ENCODE results near the gene ELMO3.

ELMO3 gene

DNA sequence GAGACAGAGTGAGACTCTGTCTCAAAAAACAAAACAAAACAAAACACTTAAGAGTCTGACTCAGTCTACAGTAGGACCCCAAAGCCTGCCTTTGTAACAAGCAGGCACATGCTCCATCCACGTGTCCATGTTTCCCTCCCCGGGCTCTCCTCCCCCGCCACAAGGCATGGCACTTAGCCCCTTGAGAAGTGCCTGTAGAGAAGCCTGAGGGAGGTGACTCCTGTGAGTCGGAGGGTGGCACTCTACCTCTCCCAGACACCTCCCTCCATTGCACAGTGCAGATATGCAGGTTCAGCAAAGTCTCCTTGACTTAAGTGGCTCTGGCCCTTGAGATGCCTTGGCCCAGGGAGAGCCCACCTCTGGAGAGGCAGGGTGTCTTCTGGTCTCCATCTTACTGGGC, 41.6 kb downstream of the ELMO3 start:
- no peak for DNase-seq (ENCODE audit: low read depth)

DNA sequence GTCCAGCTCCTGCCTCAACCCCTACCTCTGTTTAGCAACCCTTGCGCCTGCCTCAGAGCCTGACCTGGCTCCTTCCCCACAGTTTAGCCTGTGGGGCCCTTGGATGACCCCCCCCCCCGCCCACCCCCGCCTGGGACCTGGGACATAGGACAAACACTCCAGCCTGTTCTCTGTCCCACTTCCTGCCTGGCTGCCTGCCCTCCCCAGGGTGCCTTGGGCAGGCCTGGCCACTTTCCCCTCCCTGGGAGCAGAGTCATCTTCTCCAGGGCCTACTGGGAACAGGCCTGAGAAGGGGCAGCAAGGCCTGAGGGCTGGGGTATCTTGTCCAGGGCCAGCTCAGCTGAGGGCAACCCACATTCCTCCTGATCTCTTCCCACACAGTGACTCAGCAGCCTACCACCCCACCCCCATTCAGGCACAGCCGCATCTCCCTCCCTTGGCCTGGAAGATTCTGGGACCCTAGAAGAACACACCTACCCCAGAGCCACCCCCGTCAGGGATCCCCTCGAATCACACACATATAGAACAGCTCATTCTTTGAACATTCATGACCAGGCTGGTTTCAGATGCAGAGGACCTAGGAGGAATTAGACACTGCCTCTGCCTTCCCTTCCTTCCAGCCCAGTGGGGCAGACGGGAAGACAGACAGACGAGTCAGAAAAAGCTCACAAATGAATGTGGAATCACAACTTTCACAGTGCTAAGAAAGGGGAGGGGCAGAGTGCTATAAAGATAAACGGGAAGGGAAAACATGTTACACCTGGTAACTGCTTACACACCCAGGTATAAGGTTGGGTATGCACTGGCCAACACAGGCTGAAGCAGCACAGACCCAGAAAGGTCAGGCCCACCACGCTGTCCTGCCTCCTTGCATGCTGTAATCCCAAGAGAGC, 42.3 kb downstream of the ELMO3 start:
- DNase-seq (ENCODE audit: low read depth): no peak

DNA sequence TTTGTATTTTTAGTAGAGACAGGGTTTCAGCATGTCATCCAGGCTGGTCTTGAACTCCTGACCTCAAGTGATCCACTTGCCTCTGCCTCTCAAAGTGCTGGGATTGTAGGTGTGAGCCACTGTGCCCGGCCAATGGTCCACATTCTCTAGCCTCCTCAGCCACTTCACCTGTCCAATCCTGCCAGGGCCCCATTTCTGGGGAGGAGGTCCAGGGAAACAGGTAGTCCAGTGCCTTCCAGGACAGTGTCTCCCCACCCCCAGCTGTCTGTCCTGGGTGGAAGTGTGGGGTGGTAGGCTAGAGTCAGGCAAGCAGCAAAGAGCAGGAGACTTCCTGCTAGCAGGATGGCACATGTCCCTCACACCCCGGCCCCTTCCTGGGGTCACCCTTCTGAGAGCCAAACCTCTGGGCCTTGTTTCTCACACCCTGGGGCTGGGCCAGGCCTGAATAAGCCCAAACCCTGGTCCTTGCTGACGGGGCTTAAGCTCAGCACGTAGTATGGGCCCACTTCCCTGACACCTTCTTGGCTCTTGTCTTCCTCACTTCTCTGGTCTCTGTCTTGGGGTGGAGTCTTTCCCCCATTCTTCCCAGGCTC, 43.3 kb downstream of the ELMO3 start:
- no peak for DNase-seq (ENCODE audit: low read depth)

DNA sequence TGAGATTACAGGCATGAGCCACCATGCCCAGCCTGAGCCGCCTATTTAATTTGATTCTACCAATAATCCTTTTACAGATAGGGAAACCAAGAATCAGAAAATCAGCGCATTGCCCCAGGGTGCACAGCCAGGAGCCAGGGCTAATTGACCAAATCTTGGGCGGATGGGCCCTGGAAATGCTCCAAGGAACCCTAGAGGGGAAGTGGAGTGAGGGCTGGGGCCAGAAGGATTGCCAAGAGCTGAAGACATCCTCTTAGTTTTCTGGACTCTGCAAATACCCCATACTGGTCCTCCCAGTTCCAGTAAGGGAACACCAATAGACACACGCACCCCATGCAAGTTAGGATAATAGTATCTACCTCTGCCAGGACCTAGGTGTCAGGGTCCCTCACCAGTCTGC, 44.5 kb downstream of the ELMO3 start:
- no peak for DNase-seq (ENCODE audit: low read depth)

DNA sequence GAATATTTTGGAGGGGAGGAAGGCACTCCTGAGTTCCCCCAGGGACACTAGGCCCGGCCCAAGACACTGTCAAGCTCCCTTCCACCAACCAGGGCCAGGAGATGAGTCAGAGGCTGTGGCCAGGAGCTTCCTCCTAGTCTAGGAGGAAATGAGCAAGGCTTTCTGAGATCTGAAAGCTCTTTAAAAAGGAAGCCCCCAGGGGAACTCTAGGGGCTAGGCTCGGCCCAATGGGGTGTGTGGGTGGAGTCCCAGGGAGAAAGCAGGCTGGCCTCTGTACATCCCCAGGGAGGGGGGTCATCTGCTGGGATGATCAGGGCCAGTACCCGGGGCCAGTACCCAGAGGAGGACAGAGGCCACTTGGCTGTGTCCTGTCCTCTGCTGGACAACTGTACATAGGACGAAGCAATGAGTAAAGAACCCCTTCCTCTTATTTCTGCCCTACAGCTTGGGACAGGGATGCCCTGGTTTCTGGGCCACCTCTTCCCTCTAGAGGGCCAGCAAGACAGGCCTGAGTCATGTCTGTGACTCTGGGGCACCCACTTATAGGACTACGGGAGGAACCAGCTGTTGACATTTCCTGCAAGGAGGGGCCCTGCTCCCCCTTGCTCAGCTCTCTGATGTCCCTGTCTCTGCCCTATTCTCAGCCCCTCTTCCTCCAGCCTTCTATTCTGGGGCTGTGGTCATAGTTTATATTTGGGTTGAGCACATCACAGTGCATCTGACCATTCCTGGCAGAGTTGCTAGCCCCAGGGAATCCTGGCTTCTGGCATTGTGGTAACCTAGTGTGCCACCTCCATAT, 45.7 kb downstream of the ELMO3 start:
- DNase-seq (ENCODE audit: low read depth): peak; percentile 64

GRCh38 chr16:67245186-67245585, 46.3 kb downstream of the ELMO3 start:
- no peak for DNase-seq (ENCODE audit: low read depth)

GRCh38 chr16:67245674-67246080, 46.7 kb downstream of the ELMO3 start:
- DNase-seq (ENCODE audit: low read depth): no peak

DNA sequence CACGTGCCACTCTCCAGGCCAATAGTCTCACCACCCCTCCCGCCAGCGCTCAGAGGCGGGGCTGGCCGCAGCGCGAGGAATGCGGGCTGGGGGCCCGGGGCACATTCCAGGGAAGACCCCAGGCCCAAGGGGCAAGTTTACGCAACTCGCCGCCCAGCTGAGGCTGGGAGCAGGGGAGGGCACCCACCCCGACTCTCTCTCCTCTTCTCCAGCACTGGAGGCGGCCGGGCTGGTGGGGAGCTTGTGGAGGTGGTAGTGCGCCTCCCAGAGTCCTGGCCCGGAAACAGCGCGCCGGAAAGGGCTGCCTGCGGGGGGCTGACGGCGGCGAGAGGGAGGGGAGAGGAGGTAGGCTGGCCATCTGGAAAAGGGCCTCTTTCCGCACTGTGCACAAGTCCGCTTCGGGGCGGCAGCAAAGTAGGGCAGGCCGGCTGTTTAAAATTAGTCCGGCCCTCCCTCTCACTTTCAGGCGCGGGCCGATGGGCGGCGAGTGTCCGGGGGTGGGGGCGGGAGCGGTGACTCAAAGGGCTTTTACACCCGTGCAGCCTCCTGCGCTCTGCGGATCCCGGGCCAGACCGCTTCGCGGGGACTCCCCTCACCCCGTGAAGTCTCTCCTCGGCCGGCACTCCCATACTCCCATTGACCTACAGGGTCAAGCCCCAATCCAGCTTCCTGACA, 47.3 kb downstream of the ELMO3 start:
- no peak for DNase-seq (ENCODE audit: low read depth)

GRCh38 chr16:67246756-67247191, 47.8 kb downstream of the ELMO3 start:
- no peak for DNase-seq (ENCODE audit: low read depth)

DNA sequence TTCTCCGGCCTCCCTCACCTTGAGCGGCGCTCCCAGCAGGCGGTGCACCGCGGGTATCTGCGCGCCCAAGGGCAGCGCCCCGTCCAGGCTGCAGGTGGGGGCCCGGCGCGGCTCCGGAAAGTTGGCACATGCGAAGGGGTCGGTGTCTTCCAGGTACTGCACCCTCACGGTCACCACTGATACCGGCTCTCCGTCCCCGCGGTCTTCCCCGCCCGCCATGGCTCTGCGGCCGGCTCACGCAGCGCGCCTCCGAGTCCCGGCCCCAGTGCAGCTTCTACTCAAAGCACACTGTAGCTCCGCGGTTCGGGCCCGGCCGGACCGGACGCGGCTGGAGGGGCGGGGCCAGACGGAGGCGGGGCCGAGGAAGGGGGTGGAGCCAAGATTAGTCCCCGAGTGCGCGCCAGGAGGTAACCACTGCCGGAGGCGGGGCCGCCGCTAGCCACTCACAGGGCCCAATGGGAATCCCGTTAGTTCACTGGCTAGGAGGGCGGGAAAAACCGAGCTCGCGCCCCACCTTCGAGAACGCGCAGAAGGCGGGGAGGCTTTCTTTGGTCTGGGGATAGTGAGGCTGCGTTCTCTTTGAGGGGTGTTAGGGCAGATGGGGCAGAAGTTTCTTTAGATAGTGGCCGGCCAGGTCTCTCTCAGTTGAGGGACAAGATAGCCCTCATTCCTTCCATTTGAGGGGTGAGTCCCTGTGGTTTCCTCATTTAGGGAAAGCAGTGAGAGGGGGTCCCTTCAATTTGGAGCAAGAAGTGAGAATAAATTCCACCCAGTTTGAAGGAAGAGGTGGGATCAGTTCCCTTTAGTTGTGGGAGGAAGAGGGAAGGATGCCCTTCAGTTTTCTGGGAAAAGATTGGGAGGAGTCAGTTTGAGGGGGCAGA, 48.5 kb downstream of the ELMO3 start, which contains the start of gene FHOD1:
FHOD1 (minus strand) TSS at position 290 of the 881 bp plus-strand sequence; CDS start at position 219, 71 bp downstream.
- peak; percentile 90 for DNase-seq (ENCODE audit: low read depth)

GRCh38 chr16:67248073-67248400, 49.1 kb downstream of the ELMO3 start:
- no peak for DNase-seq (ENCODE audit: low read depth)

DNA sequence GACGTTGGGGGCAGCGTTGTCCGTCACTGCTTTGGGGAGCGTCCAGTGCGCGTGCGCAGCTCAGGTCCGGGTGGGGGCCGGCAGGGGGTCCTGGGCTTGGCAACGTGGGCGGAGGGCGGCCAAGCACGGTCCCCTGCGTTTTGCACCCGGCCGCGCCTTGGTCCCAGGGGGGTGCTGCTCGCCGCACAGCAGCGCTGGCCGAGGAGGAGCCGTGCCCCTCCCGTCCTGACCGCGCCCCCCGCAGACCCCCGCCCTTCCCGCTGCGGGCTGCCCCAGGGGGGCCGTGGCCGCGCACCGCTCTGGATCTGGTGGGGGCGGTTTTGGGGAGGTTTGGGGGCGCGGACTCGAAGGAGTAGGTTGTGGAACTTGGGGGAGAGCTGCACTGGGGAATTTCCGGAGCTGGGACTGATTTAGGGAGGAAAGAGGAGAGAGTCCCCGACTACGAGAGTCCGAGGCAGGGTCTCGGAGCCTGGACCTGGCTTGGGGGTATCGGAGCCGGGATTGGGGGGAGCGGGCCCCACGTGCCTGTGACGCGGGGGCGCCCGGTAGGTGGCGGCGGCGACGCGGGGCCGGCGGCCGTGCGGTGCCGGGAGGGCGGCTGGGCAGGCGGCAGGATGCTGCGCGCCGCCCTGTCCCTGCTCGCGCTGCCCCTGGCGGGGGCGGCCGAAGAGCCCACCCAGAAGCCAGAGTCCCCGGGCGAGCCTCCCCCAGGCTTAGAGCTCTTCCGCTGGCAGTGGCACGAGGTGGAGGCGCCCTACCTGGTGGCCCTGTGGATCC, 49.7 kb downstream of the ELMO3 start, which contains the start of gene SLC9A5:
SLC9A5 (plus strand) TSS at position 579 of the 777 bp plus-strand sequence; CDS start at position 615, 36 bp downstream.
- DNase-seq (ENCODE audit: low read depth): no peak

- no peak for DNase-seq (ENCODE audit: low read depth)
Observed at GRCh38 chr16:67249178-67250044, 50.5 kb downstream of the ELMO3 start.

GRCh38 chr16:67250045-67250327, 51.1 kb downstream of the ELMO3 start:
- DNase-seq (ENCODE audit: low read depth): no peak

GRCh38 chr16:67252609-67253497, 53.9 kb downstream of the ELMO3 start:
- DNase-seq (ENCODE audit: low read depth): no peak
